ENCODE data around the gene PLAGL1.
"Not testable (repeated sequence)": the region's sequence is repeated elsewhere in the genome, so short reads cannot be mapped to it uniquely, and the experiment has no call there.

Gene PLAGL1

GRCh38 chr6:143936778-143937667 is 71.0 kb downstream of the PLAGL1 start:
- DNase-seq (ENCODE audit: low spot score), result no peak

- no peak for DNase-seq (ENCODE audit: low spot score)
Observed at GRCh38 chr6:143936347-143936746, 71.7 kb downstream of the PLAGL1 start.

- DNase-seq (ENCODE audit: low spot score), result no peak
Observed at GRCh38 chr6:143934867-143935266, 73.2 kb downstream of the PLAGL1 start.

- DNase-seq (ENCODE audit: low spot score), result no peak
Observed at GRCh38 chr6:143934331-143934730, 73.7 kb downstream of the PLAGL1 start.

GRCh38 chr6:143929975-143930374 is 78.1 kb downstream of the PLAGL1 start:
- DNase-seq (ENCODE audit: low spot score), result no peak

DNA sequence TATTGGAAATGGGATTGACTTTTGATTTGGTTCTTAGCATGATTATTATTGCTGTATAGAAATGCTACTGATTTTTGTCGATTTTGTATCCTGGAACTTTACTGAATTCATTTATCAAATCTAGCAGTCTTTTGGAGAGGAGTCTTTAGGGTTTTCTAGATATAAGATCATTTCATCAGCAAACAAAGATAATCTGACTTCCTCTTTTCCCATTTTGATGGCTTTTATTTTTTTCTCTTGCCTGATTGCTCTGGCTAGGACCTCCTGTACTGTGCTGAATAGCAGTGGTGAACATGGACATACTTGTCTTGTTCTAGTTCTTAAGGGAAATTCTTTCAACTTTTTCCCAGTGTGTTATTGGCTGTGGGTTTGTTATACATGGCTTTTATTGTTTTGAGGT is 79.2 kb downstream of the PLAGL1 start:
- no peak for DNase-seq (ENCODE audit: low spot score)

- not testable (repeated sequence) for DNase-seq (ENCODE audit: low spot score)
Observed at GRCh38 chr6:143917026-143917425, 91.0 kb downstream of the PLAGL1 start.

- DNase-seq (ENCODE audit: low spot score), result no peak
Observed at GRCh38 chr6:143912671-143913070, 95.4 kb downstream of the PLAGL1 start.

DNA sequence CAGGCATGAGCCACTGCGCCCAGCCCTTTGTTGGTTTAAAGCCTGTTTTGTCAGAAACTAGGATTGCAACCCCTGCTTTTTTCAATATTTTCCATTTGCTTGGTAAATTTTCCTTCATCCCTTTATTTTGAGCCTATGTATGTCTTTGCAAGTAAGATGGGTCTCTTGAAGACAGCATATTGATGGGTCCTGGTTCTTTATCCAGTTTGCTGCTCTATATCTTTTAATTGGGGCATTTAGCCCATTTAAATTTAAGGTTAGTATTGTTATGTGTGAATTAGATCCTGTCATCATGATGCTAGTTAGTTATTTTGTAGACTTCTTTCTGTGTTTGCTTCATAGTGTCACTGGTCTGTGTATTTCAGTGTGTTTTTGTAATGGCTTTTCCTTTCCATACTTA is 97.0 kb downstream of the PLAGL1 start:
- DNase-seq (ENCODE audit: low spot score), result no peak

- DNase-seq (ENCODE audit: low spot score), result no peak
Observed at GRCh38 chr6:143902827-143903226, 105.2 kb downstream of the PLAGL1 start.

DNA sequence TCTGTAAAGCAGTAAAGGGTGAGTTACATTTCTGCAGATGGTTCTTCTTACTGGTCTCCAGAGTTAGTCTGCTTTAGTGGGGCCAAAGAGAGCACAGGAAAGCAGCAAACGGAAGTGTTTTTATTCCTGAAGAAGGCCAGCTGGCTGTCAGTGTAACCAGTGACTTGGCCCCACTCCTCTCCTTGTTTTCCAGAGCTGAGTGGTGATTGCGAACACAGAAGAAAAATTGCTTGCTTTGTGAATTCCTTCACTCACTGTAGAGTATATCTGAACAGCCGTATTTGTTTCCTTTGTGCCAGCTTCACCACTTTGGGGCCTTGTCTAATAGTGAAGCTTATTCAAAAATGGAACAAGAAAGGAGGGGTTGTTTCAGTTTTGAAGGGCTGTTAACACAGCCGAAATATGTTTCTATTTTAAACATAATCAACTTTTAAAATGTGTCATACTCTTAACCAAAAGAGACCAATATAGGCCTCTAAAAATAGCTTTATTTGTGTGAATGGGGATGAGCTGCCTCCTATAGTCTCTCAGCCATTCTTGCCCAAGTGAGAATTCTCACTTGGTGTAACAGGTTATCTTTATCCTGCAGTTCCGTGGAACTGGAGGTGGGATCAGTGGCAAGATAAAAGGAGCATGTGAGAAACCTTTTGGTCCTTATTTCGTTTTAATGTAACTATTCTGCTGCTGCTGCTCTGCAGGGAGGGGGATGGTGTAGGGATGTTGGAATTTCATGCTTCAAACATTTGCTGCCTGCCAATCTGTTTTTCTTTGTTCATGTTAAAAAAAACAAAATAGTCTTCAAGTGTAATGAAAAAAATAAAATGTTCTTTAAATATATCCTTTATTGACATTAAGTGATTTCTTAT is 105.9 kb downstream of the PLAGL1 start:
- DNase-seq (ENCODE audit: low spot score), result no peak

DNA sequence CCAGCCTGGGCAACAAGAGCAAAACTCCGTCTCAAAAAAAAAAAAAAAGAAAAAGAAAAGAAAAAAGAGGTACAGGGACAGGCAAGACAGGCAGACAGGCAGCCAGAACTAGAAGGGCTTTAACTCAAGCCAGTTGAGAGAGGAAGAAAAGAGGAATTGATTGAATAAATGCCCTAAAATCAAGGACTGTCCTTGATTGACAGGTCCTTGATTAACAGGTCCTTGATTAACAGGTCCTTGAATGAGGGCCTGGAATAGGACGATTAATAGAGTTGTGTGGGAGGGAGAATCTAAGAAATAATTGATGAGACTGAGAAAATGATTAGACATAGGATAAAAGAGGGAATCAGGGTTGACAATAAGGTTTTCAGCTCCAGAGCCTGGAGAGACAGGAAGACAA is 107.7 kb downstream of the PLAGL1 start:
- DNase-seq (ENCODE audit: low spot score), result no peak

GRCh38 chr6:143896126-143896860 is 111.8 kb downstream of the PLAGL1 start:
- DNase-seq (ENCODE audit: low spot score), result no peak

DNA sequence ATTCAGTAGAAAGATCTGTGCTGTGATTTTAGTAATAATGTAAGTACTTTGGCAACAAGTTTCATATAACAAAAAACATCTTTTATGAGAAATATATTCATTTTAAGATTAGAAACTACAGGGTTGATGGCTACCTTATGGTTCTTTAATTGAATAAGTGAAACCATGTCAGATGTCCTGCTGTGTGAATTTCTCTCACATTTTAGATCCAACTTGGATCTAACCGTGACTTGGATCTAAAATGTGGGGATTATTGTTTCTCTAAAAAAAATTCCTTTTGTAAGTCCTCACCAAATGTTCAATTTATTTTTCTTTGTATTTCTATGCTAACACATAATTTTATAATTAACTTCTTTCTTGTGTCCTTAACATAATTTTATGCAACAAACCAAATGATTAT is 113.4 kb downstream of the PLAGL1 start:
- DNase-seq (ENCODE audit: low spot score), result no peak

Measured in COLO829 (cell line).